ENCODE results near the gene CCR1. TPM values are rescaled to one million over a fixed set of nuclear protein-coding genes. Genes with fewer than 3 reads are reported as not detected.

Gene CCR1
- total and polyA plus RNA-seq, 2 of the 4 experiments (the other 2 are of a cell fraction), result not detected

- Histone ChIP-seq H3K56ac (ENCODE audit: extremely low read depth, insufficient read depth, low read length) (no peak overlapping the region), H3K9me3 (ENCODE audit: control insufficient read depth, insufficient read depth, low read length) (no peaks in the 10 kb centered on the region), H3K27me3 (ENCODE audit: control insufficient read depth, insufficient read depth, low read length) (peaks cover 25% of the 10 kb centered on the region; the same call in 1 of the 2 replicates), H3K36me3 (ENCODE audit: control insufficient read depth, insufficient read depth, low read length) (no peaks in the 10 kb centered on the region), H3K4me3 (ENCODE audit: insufficient read depth, low read depth, low read length) (no peak overlapping the region), H3K79me1 (ENCODE audit: low read depth in 1 of 2, low read length in 2 of 2) (no peaks in the 10 kb centered on the region), H3K9me1 (ENCODE audit: insufficient read depth, low read length) (0 out of 2 replicates have a peak, but pooled peaks cover 3% of the 10 kb centered on the region), H3K4ac (ENCODE audit: low read depth, low read length) (no peak overlapping the region), H3K4me1 (ENCODE audit: control insufficient read depth, insufficient read depth, low read length) (peaks cover 18% of the 10 kb centered on the region), H2AK5ac (ENCODE audit: low read depth, low read length) (no peak overlapping the region), H4K20me1 (ENCODE audit: insufficient read depth, low read length) (no peaks in the 10 kb centered on the region), H2AFZ (replicated peaks; ENCODE audit: low read length, poor library complexity) (no peak overlapping the region), H3K27ac (ENCODE audit: insufficient read depth, low read length) (no peak overlapping the region), H3K14ac (replicated peaks; ENCODE audit: low read depth, low read length) (no peak overlapping the region), H2BK120ac (ENCODE audit: low read depth, low read length) (no peak overlapping the region), H2AK9ac (replicated peaks; ENCODE audit: low read depth, low read length, poor library complexity) (no peak overlapping the region), H3K23ac (ENCODE audit: low read depth, low read length) (no peak overlapping the region), H3K18ac (ENCODE audit: low read depth, low read length) (no peak overlapping the region), H3K9ac (ENCODE audit: low read depth, low read length) (no peak overlapping the region), H3K4me2 (ENCODE audit: low read depth, low read length) (no peak overlapping the region), H2BK20ac (ENCODE audit: low read depth, low read length) (no peak overlapping the region), H2BK15ac (ENCODE audit: low read depth, low read length) (no peak overlapping the region), H4K5ac (ENCODE audit: low read depth, low read length) (no peak overlapping the region), H4K91ac (ENCODE audit: insufficient read depth, low read depth, low read length) (no peak overlapping the region), H2BK5ac (ENCODE audit: low read depth, low read length, poor library complexity, severe bottlenecking) (no peak overlapping the region), H4K8ac (ENCODE audit: low read depth in 2 of 2, low read length in 2 of 2) (no peak overlapping the region)
- DNase-seq (no peak), ATAC-seq (ENCODE audit: low read depth) (no peak)
- intact Hi-C loops (cut with micrococcal nuclease) (no loop called here), in situ Hi-C loops (cut with MboI; ENCODE audit: low sequenced_read_pairs) (no loop called here), dilution Hi-C loops (cut with HindIII; ENCODE audit: low sequenced_read_pairs, unreplicated experiment) (no loop called here)
- CTCF ChIA-PET, result no interaction called here
- 53% methylated on average over 2 of the region's 6 CpGs; no CpG with 5 or more reads in 1 of the 2 experiments for WGBS, 2 experiments (ENCODE audit: extremely low coverage in 2 of 2, insufficient read length in 1 of 2)
- POLR2A ChIA-PET (ENCODE audit: unreplicated experiment), result no interaction called here
- no peak for TF ChIP-seq RAD21 (IDR thresholded peaks at IDR 0.05; ENCODE audit: low read length)
- TF ChIP-seq MAZ (IDR thresholded peaks at IDR 0.05; ENCODE audit: borderline replicate concordance, low read depth, low read length), result no peak
- TF ChIP-seq NFE2L2 (IDR thresholded peaks at IDR 0.05; ENCODE audit: low read depth, low read length), result no peak
- TF ChIP-seq, protein P1, sequence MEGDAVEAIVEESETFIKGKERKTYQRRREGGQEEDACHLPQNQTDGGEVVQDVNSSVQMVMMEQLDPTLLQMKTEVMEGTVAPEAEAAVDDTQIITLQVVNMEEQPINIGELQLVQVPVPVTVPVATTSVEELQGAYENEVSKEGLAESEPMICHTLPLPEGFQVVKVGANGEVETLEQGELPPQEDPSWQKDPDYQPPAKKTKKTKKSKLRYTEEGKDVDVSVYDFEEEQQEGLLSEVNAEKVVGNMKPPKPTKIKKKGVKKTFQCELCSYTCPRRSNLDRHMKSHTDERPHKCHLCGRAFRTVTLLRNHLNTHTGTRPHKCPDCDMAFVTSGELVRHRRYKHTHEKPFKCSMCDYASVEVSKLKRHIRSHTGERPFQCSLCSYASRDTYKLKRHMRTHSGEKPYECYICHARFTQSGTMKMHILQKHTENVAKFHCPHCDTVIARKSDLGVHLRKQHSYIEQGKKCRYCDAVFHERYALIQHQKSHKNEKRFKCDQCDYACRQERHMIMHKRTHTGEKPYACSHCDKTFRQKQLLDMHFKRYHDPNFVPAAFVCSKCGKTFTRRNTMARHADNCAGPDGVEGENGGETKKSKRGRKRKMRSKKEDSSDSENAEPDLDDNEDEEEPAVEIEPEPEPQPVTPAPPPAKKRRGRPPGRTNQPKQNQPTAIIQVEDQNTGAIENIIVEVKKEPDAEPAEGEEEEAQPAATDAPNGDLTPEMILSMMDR (conservative IDR thresholded peaks at IDR 0.05; ENCODE audit: low read depth, low read length), result no peak
- no peak for TF ChIP-seq BHLHE40 (IDR thresholded peaks at IDR 0.05; ENCODE audit: low read depth, low read length)
- no peak for TF ChIP-seq CEBPB (IDR thresholded peaks at IDR 0.05; ENCODE audit: low read depth, low read length)
- TF ChIP-seq MXI1 (IDR thresholded peaks at IDR 0.05; ENCODE audit: borderline replicate concordance, low read depth, low read length), result no peak
- no peak for TF ChIP-seq RFX5 (IDR thresholded peaks at IDR 0.05; ENCODE audit: low read depth, low read length)
- no peak for TF ChIP-seq SMC3 (IDR thresholded peaks at IDR 0.05; ENCODE audit: low read depth, low read length)
- no peak for TF ChIP-seq FOS (IDR thresholded peaks at IDR 0.05; ENCODE audit: low read depth, low read length)
- TF ChIP-seq, protein P2, sequence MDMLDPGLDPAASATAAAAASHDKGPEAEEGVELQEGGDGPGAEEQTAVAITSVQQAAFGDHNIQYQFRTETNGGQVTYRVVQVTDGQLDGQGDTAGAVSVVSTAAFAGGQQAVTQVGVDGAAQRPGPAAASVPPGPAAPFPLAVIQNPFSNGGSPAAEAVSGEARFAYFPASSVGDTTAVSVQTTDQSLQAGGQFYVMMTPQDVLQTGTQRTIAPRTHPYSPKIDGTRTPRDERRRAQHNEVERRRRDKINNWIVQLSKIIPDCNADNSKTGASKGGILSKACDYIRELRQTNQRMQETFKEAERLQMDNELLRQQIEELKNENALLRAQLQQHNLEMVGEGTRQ (IDR thresholded peaks at IDR 0.05; ENCODE audit: low read depth, low read length), result no peak
- TF ChIP-seq POLR2A (IDR thresholded peaks at IDR 0.05; ENCODE audit: low read depth, low read length), result no peak
- TF ChIP-seq CHD1 (IDR thresholded peaks at IDR 0.05; ENCODE audit: low read depth, low read length), result no peak
- no TSS peak for BruUV-seq (replicated peaks)
Observed at GRCh38 chr3:46212101-46212500, 4.0 kb upstream of the CCR1 start.

Measured in IMR-90 (cell line).